Cardiac ventricle fibroblast (primary cell): ENCODE results near the gene SAMSN1. TPM values are rescaled to one million over a fixed set of nuclear protein-coding genes. Genes with fewer than 3 reads are reported as not detected.

ENCODE experiments used
- total RNA-seq: library from RNA; depleted of rRNA; stranded (reverse); fragments of >200 nt; gene quantifications from 2 replicates; pipeline ENCODE4 v1.2.3, GENCODE V29; 2015

SAMSN1 gene
- total RNA-seq: 0.44 TPM in 1 of 2 replicates, not detected in the other

DNA sequence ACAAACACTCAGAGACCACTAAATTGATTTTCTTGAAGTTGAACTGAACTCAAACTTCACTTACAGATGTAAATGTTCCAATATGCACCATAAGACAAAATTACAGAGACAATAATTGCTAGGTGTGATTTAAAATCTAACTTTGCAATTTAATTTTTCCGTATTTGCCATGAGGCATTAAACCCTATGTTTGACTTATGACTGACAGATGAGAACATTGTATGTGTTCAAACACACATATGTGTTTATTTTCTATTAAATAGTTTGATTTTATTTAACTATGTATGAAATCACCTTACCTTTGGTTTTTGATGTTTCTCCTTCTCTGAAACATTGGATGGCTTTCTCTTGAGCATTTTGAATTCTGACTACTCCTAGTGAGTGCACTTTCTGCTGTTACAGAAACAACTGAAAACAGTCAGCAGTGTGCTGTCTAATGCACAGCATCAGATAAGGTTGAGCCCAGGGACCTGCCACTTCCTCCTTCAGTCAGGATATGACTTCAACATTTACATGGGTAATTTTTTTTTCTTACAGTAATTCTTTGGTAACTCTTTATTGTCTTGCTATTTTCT, at the start of gene SAMSN1:
SAMSN1 (minus strand) TSS at position 410 of the 575 bp plus-strand sequence; CDS start at position 356, 54 bp downstream.

Other genes with a start within 250 kb of the SAMSN1 start
- 20.0 and 27.8 TPM in 2 replicates for gene HSPA13, start 163.2 kb downstream of the SAMSN1 start, total RNA-seq